ENCODE data around the gene ASMT. TPM values are rescaled to one million over a fixed set of nuclear protein-coding genes. Genes with fewer than 3 reads are reported as not detected.

Gene ASMT
- total RNA-seq, 1 experiment from 2014 or later, result not detected

DNA sequence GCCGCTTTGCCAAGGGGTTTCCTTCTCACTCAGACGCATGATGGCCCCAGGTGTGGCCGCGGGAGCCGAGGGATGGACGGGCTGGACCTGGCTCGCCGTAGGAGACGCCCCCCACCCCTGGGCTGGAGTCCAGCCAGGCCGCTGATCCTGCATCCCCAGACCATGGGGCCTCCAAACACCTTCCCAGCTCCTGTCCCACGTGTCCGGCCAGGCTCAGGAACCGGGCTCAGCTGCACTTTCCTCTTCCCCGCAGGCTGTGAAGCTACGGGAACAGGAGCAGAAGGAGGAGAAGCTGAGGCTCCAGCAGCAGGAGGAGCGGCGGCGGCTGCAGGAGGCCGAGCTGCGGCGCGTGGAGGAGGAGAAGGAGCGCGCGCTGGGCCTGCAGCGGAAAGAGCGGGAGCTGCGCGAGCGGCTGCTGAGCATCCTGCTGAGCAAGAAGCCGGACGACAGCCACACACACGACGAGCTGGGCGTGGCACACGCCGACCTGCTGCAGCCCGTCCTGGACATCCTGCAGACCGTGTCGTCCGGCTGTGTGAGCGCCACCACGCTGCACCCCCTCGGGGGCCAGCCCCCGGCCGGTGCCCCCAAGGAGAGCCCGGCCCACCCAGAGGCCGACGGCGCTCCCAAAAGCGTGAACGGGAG is 14.3 kb upstream of the ASMT start:
- Histone ChIP-seq H3K79me2 (ENCODE audit: insufficient read depth, low read length) (peaks cover 30% of the 10 kb centered on the region), H3K36me3 (ENCODE audit: control insufficient read depth in 1 of 2, insufficient read depth in 2 of 2, low read length in 2 of 2) (peaks cover 17 to 33% of the 10 kb centered on the region in 2 experiments; a peak in 2 of 4 replicates), H3K9me3 (ENCODE audit: control insufficient read depth in 1 of 2, insufficient read depth in 1 of 2, low read depth in 1 of 2, low read length in 2 of 2) (no peaks in the 10 kb centered on the region), H3K27me3 (ENCODE audit: insufficient read depth, low read length) (no peaks in the 10 kb centered on the region), H3K9ac (ENCODE audit: low read length) (no peak overlapping the region), H2AFZ (ENCODE audit: low read depth, low read length, poor library complexity, severe bottlenecking) (no peak overlapping the region), H3K9me2 (ENCODE audit: insufficient read depth) (no peaks in the 10 kb centered on the region), H3K4me1 (ENCODE audit: control insufficient read depth in 1 of 2, insufficient read depth in 2 of 2, low read length in 2 of 2) (no peaks in the 10 kb centered on the region), H3K4me3 (replicated peaks in 1 of 2; ENCODE audit: low read depth in 1 of 2, low read length in 2 of 2) (no peak overlapping the region), H3K27ac (ENCODE audit: low read depth, low read length) (no peak overlapping the region), H3K4me2 (ENCODE audit: low read length) (no peak overlapping the region), H4K20me1 (ENCODE audit: insufficient read depth) (no peaks in the 10 kb centered on the region)
- ChIA-PET CTCF (no interaction called here), RAD21 (ENCODE audit: low non-redundant PET in 1 of 2, low total read pairs in 2 of 2, uncharacterized antibody in 2 of 2, unreplicated experiment in 2 of 2) (no interaction called here), POLR2A (no interaction called here)
- no peak for DNase-seq (ENCODE audit: low read depth, low spot score)
- TF ChIP-seq, protein P1, sequence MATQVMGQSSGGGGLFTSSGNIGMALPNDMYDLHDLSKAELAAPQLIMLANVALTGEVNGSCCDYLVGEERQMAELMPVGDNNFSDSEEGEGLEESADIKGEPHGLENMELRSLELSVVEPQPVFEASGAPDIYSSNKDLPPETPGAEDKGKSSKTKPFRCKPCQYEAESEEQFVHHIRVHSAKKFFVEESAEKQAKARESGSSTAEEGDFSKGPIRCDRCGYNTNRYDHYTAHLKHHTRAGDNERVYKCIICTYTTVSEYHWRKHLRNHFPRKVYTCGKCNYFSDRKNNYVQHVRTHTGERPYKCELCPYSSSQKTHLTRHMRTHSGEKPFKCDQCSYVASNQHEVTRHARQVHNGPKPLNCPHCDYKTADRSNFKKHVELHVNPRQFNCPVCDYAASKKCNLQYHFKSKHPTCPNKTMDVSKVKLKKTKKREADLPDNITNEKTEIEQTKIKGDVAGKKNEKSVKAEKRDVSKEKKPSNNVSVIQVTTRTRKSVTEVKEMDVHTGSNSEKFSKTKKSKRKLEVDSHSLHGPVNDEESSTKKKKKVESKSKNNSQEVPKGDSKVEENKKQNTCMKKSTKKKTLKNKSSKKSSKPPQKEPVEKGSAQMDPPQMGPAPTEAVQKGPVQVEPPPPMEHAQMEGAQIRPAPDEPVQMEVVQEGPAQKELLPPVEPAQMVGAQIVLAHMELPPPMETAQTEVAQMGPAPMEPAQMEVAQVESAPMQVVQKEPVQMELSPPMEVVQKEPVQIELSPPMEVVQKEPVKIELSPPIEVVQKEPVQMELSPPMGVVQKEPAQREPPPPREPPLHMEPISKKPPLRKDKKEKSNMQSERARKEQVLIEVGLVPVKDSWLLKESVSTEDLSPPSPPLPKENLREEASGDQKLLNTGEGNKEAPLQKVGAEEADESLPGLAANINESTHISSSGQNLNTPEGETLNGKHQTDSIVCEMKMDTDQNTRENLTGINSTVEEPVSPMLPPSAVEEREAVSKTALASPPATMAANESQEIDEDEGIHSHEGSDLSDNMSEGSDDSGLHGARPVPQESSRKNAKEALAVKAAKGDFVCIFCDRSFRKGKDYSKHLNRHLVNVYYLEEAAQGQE (IDR thresholded peaks at IDR 0.05; ENCODE audit: low read depth), result no peak
- TF ChIP-seq RAD21 (IDR thresholded peaks at IDR 0.05; ENCODE audit: low read depth) (no peak), SP1 (IDR thresholded peaks at IDR 0.05; ENCODE audit: low read depth) (no peak), POLR2AphosphoS5 (IDR thresholded peaks at IDR 0.05; ENCODE audit: low read depth, low read length) (no peak), CBX3 (IDR thresholded peaks at IDR 0.05; ENCODE audit: low read depth) (no peak), SIN3A (IDR thresholded peaks at IDR 0.05; ENCODE audit: low read depth) (no peak), EZH2phosphoT487 (IDR thresholded peaks at IDR 0.05; ENCODE audit: borderline replicate concordance) (no peak), YY1 (IDR thresholded peaks at IDR 0.05; ENCODE audit: extremely low read depth, insufficient replicate concordance, low read depth, low read length) (no peak), FOSL1 (IDR thresholded peaks at IDR 0.05; ENCODE audit: low read depth) (no peak), ZNF274 (IDR thresholded peaks at IDR 0.05; ENCODE audit: low read depth, low read length) (no peak), TCF7L2 (IDR thresholded peaks at IDR 0.05; ENCODE audit: borderline replicate concordance, extremely low read depth, insufficient read depth, insufficient read length) (no peak), SRF (IDR thresholded peaks at IDR 0.05; ENCODE audit: low read depth) (no peak)
- TF ChIP-seq, protein P2, sequence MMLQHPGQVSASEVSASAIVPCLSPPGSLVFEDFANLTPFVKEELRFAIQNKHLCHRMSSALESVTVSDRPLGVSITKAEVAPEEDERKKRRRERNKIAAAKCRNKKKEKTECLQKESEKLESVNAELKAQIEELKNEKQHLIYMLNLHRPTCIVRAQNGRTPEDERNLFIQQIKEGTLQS (IDR thresholded peaks at IDR 0.05), result no peak
- no peak for ATAC-seq
- intact Hi-C loops (cut with micrococcal nuclease), result no loop called here
- BruUV-seq (replicated peaks), result no TSS peak
